ENCODE measurements around the gene NEU4. TPM values are rescaled to one million over a fixed set of nuclear protein-coding genes. Genes with fewer than 3 reads are reported as not detected.
"Not testable (repeated sequence)": the region's sequence is repeated elsewhere in the genome, so short reads cannot be mapped to it uniquely, and the experiment has no call there.

Gene NEU4
- total RNA-seq (1 to 10 TPM in 2 of 7 donors, under 1 TPM in 2, not detected in 3; 0.32 to 1.9 (median 0.85) TPM), polyA plus RNA-seq (under 1 TPM; 0.04 to 0.22 (median 0.08) TPM)
- long read RNA-seq, donor 1 = 0 reads
- long read RNA-seq, donor 2 = 0 reads

GRCh38 chr2:241808721-241809382 lies at the start of gene NEU4:
Gene NEU4 (plus strand): TSS chr2:241809193. CDS start chr2:241814485, 5,292 bp downstream.
- Histone ChIP-seq H3K36me3 (no peaks in the 10 kb centered on the region), H3K27me3 (replicated peaks in 1 of 7) (peaks cover 0 to 50% (median 10%) of the 10 kb centered on the region in 7 donors), H3K9me3 (no peaks in the 10 kb centered on the region), H3K27ac (peak within 1 kb of the TSS in 1 of 8 donors; percentile 22), H3K4me1 (peaks cover 10 to 21% (median 12%) of the 10 kb centered on the region in 6 donors), H3K4me3 (no peak within 1 kb of the TSS)
- WGBS, 5 donors = 84 to 92% (median 88%) methylated on average over 31 of the region's 31 CpGs
- TF ChIP-seq POLR2AphosphoS5 (IDR thresholded peaks at IDR 0.05) = no peak
- no peak for TF ChIP-seq POLR2A (IDR thresholded peaks at IDR 0.05)
- no peak for TF ChIP-seq CTCF (IDR thresholded peaks at IDR 0.05 in 8 of 11, conservative IDR thresholded peaks at IDR 0.05 in 3 of 11)
- peak; percentile 61 for DNase-seq
- intact Hi-C loops (cut with DNase I; ENCODE audit: low total_unique reads) = no loop called here

- H3K27me3 ChIP-seq (replicated peaks in 1 of 7); intact Hi-C loops (cut with DNase I; ENCODE audit: low total_unique reads); H3K4me3 ChIP-seq; H3K9me3 ChIP-seq; H3K27ac ChIP-seq: not testable (repeated sequence)
- DNase-seq = peak; percentile 38
- 89 to 95% (median 93%) methylated on average over 9 to 11 of the region's 16 CpGs for WGBS, 5 donors
- Histone ChIP-seq H3K36me3 (peaks cover 0 to 75% (median 26%) of the 10 kb centered on the region in 6 donors), H3K4me1 (peaks cover 0 to 33% (median 13%) of the 10 kb centered on the region in 6 donors)
Measured at GRCh38 chr2:241759893-241760292, 49.1 kb upstream of the NEU4 start.

- DNase-seq = peak; percentile 38
- WGBS, 5 donors = 78 to 98% (median 85%) methylated on average over 14 to 17 of the region's 17 CpGs
- TF ChIP-seq CTCF (IDR thresholded peaks at IDR 0.05 in 8 of 11, conservative IDR thresholded peaks at IDR 0.05 in 3 of 11) (no peak), POLR2AphosphoS5 (IDR thresholded peaks at IDR 0.05) (no peak), POLR2A (IDR thresholded peaks at IDR 0.05) (no peak)
Measured at GRCh38 chr2:241760301-241760771, 48.7 kb upstream of the NEU4 start.

GRCh38 chr2:241762321-241762932 lies 46.6 kb upstream of the NEU4 start:
- H3K27me3 ChIP-seq (replicated peaks in 1 of 7) = no peaks in the 10 kb centered on the region
- peaks cover 0 to 35% (median 13%) of the 10 kb centered on the region in 6 donors for H3K4me1 ChIP-seq
- peak overlapping the region in 1 of 8 donors; percentile 52 for H3K4me3 ChIP-seq
- H3K27ac ChIP-seq = peak overlapping the region in 6 of 8 donors; percentile 17 to 81 (median 66)
- peaks cover 0 to 6% (median 4%) of the 10 kb centered on the region in 8 donors for H3K9me3 ChIP-seq
- no peak for TF ChIP-seq POLR2A (IDR thresholded peaks at IDR 0.05)
- TF ChIP-seq POLR2AphosphoS5 (IDR thresholded peaks at IDR 0.05) = no peak
- TF ChIP-seq CTCF (IDR thresholded peaks at IDR 0.05 in 8 of 11, conservative IDR thresholded peaks at IDR 0.05 in 3 of 11) = no peak
- H3K36me3 ChIP-seq = peaks cover 0 to 50% (median 8%) of the 10 kb centered on the region in 6 donors
- peak; percentile 59 for DNase-seq
- 79 to 89% (median 81%) methylated on average over 18 of the region's 18 CpGs for WGBS, 5 donors
- intact Hi-C loops (cut with DNase I; ENCODE audit: low total_unique reads) = no loop called here

More at GRCh38 chr2:241760301-241760771, 48.7 kb upstream of the NEU4 start:
- Histone ChIP-seq H3K9me3 (peaks cover 0 to 6% (median 4%) of the 10 kb centered on the region in 8 donors), H3K36me3 (peaks cover 0 to 71% (median 23%) of the 10 kb centered on the region in 6 donors), H3K27ac (no peak overlapping the region), H3K27me3 (replicated peaks in 1 of 7) (no peaks in the 10 kb centered on the region), H3K4me1 (peaks cover 0 to 35% (median 13%) of the 10 kb centered on the region in 6 donors), H3K4me3 (no peak overlapping the region)
- intact Hi-C loops (cut with DNase I; ENCODE audit: low total_unique reads) = no loop called here

Measured in spleen (tissue), 13 donors.